GM23338 (cell line): ENCODE measurements around the gene ZBTB25. TPM values are rescaled to one million over a fixed set of nuclear protein-coding genes. Genes with fewer than 3 reads are reported as not detected.
A peak's percentile ranks its signal among the peaks of the same experiment; 100 is the strongest.

ENCODE experiments used
- ATAC-seq: fragments of 200-7000 bp; cut with Tn5 transposase; 3 replicates; pipeline ENCODE4 v1.9.1; 2020
- DNase-seq: peaks from one replicate; pipeline ENCODE4 v3.0.0-alpha.2; 2015; ENCODE audit warnings: low spot score
- H2AFZ ChIP-seq: fragments of 200-600 bp; sonication (generic); 2 replicates; pipeline ENCODE4 v1.8.0; 2016; ENCODE audit warnings: antibody characterized with exemption, mild to moderate bottlenecking, moderate library complexity
- H3F3A ChIP-seq: fragments of 200-600 bp; sonication (generic); replicated peaks from 2 replicates; pipeline ENCODE4 v1.8.0; 2017; ENCODE audit warnings: antibody characterized with exemption, mixed run types, low read depth
- H3K27ac ChIP-seq: fragments of 200-600 bp; sonication (generic); 2 replicates; pipeline ENCODE4 v1.6.1; 2016; ENCODE audit warnings: low read depth
- H3K27me3 ChIP-seq: fragments of 200-600 bp; sonication (generic); 2 replicates; pipeline ENCODE4 v1.8.0; 2016; ENCODE audit warnings: mild to moderate bottlenecking, mixed run types, moderate library complexity; ENCODE audit not compliant: insufficient read depth
- H3K36me3 ChIP-seq: fragments of 200-600 bp; sonication (generic); 2 replicates; pipeline ENCODE4 v1.8.0; 2016; ENCODE audit warnings: mild to moderate bottlenecking; ENCODE audit not compliant: insufficient read depth
- H3K4me1 ChIP-seq: fragments of 200-600 bp; sonication (generic); 2 replicates; pipeline ENCODE4 v1.8.0; 2016; ENCODE audit warnings: mild to moderate bottlenecking, moderate library complexity; ENCODE audit not compliant: insufficient read depth
- H3K4me2 ChIP-seq: fragments of 200-600 bp; sonication (generic); 2 replicates; pipeline ENCODE4 v1.7.1; 2017; ENCODE audit warnings: mixed run types
- H3K4me3 ChIP-seq: fragments of 200-600 bp; sonication (generic); 2 replicates; pipeline ENCODE4 v1.6.1; 2016; ENCODE audit warnings: mixed run types
- H3K79me2 ChIP-seq: fragments of 200-600 bp; sonication (generic); replicated peaks from 2 replicates; pipeline ENCODE4 v1.8.0; 2017; ENCODE audit warnings: mild to moderate bottlenecking; ENCODE audit not compliant: insufficient read depth
- H3K9me2 ChIP-seq: fragments of 200-600 bp; sonication (generic); 2 replicates; pipeline ENCODE4 v1.8.0; 2017; ENCODE audit not compliant: insufficient read depth
- H4K20me1 ChIP-seq: fragments of 200-600 bp; sonication (generic); replicated peaks from 2 replicates; pipeline ENCODE4 v1.8.0; 2017; ENCODE audit warnings: mild to moderate bottlenecking; ENCODE audit not compliant: insufficient read depth
- H3K27ac Mint-ChIP-seq: 2 replicates; pipeline ENCODE4 v1.8.0; 2020; ENCODE audit warnings: inconsistent platforms, mild to moderate bottlenecking, moderate library complexity, mixed read lengths
- H3K27me3 Mint-ChIP-seq: 3 replicates; pipeline ENCODE4 v1.8.0; 2022; ENCODE audit warnings: low read depth, mild to moderate bottlenecking, moderate library complexity, mixed read lengths, inconsistent platforms; ENCODE audit not compliant: insufficient read depth, poor library complexity
- H3K36me3 Mint-ChIP-seq: 3 replicates; pipeline ENCODE4 v1.8.0; 2021; ENCODE audit warnings: low read depth, mild to moderate bottlenecking, inconsistent platforms, moderate library complexity, mixed read lengths
- H3K4me1 Mint-ChIP-seq: 3 replicates; pipeline ENCODE4 v1.8.0; 2020; ENCODE audit warnings: mild to moderate bottlenecking, inconsistent platforms, mixed read lengths
- H3K4me3 Mint-ChIP-seq: 3 replicates; pipeline ENCODE4 v1.8.0; 2021; ENCODE audit warnings: moderate library complexity, mild to moderate bottlenecking, inconsistent platforms, mixed read lengths
- H3K9me3 Mint-ChIP-seq: 3 replicates; pipeline ENCODE4 v1.8.0; 2020; ENCODE audit warnings: moderate library complexity, mild to moderate bottlenecking, inconsistent platforms, mixed read lengths
- CREB1 ChIP-seq: fragments of 250-450 bp; sonication (Bioruptor Pico); IDR thresholded peaks from 2 replicates; pipeline ENCODE4 v1.5.0; 2020; ENCODE audit warnings: low read depth, mild to moderate bottlenecking, moderate library complexity
- EZH2 ChIP-seq: fragments of 200-600 bp; sonication (generic); IDR thresholded peaks from one replicate; pipeline ENCODE4 v1.8.0; 2017; ENCODE audit warnings: antibody characterized with exemption, mild to moderate bottlenecking, low read depth; ENCODE audit not compliant: unreplicated experiment
- EZH2phosphoT487 ChIP-seq: fragments of 200-600 bp; sonication (generic); IDR thresholded peaks from one replicate; pipeline ENCODE4 v1.8.1; 2018; ENCODE audit warnings: antibody characterized with exemption; ENCODE audit not compliant: unreplicated experiment
- JUNB ChIP-seq: IDR thresholded peaks from one replicate; pipeline ENCODE4 v1.6.1; 2016; ENCODE audit warnings: antibody characterized with exemption; ENCODE audit not compliant: unreplicated experiment
- NANOG ChIP-seq: IDR thresholded peaks from 2 replicates; pipeline ENCODE4 v1.6.1; 2016; ENCODE audit warnings: antibody characterized with exemption, borderline replicate concordance
- POLR2AphosphoS5 ChIP-seq: IDR thresholded peaks from 2 replicates; pipeline ENCODE4 v1.6.1; 2016; ENCODE audit warnings: antibody characterized with exemption, low read depth
- STAT1 ChIP-seq: IDR thresholded peaks from one replicate; pipeline ENCODE4 v1.6.1; 2016; ENCODE audit warnings: antibody characterized with exemption; ENCODE audit not compliant: unreplicated experiment
- ZNF114 ChIP-seq: fragments of 250-450 bp; sonication (Bioruptor Pico); IDR thresholded peaks from 2 replicates; pipeline ENCODE4 v1.5.0; 2020; ENCODE audit warnings: mild to moderate bottlenecking, moderate library complexity
- ZNF331 ChIP-seq: fragments of 250-450 bp; sonication (Bioruptor Pico); IDR thresholded peaks from 2 replicates; pipeline ENCODE4 v1.5.0; 2020; ENCODE audit warnings: low read depth, mild to moderate bottlenecking, moderate library complexity
- polyA plus RNA-seq: library from polyadenylated mRNA; unstranded; fragments of >200 nt; fragmentation: Nextera tagmentation; extraction: Ambion mirVana; gene quantifications from 2 replicates; pipeline ENCODE4 v1.2.1, GENCODE V29; 2016
- total RNA-seq: library from RNA; depleted of rRNA; stranded (reverse); fragments of >200 nt; shearing (Covaris generic); gene quantifications from 2 replicates; pipeline ENCODE4 v1.2.3, GENCODE V29; 2014
- TF ChIP-seq, protein P1 (sequence below), 2 experiments: fragments of 200-600 bp in 1 of 2; sonication (generic) in 1 of 2; conservative IDR thresholded peaks; 2 replicates each; pipeline versions ENCODE4 v1.5.1 to v1.6.1; 2016 to 2017; ENCODE audit warnings: antibody characterized with exemption in 2 of 2, low read depth in 2 of 2, mild to moderate bottlenecking in 2 of 2, moderate library complexity in 1 of 2
- TF ChIP-seq, protein P2 (sequence below): IDR thresholded peaks from one replicate; pipeline ENCODE4 v1.6.1; 2018; ENCODE audit warnings: antibody characterized with exemption; ENCODE audit not compliant: unreplicated experiment
- TF ChIP-seq, protein P3 (sequence below): IDR thresholded peaks from 2 replicates; pipeline ENCODE4 v1.6.1; 2016; ENCODE audit warnings: antibody characterized with exemption
- TF ChIP-seq, protein P4 (sequence below): fragments of 250-450 bp; sonication (Bioruptor Pico); IDR thresholded peaks from 2 replicates; pipeline ENCODE4 v1.5.0; 2020; ENCODE audit warnings: mild to moderate bottlenecking, moderate library complexity

The ZBTB25 gene
- total and polyA plus RNA-seq, 2 experiments from 2014 or later = 5.8 to 8.0 TPM

DNA sequence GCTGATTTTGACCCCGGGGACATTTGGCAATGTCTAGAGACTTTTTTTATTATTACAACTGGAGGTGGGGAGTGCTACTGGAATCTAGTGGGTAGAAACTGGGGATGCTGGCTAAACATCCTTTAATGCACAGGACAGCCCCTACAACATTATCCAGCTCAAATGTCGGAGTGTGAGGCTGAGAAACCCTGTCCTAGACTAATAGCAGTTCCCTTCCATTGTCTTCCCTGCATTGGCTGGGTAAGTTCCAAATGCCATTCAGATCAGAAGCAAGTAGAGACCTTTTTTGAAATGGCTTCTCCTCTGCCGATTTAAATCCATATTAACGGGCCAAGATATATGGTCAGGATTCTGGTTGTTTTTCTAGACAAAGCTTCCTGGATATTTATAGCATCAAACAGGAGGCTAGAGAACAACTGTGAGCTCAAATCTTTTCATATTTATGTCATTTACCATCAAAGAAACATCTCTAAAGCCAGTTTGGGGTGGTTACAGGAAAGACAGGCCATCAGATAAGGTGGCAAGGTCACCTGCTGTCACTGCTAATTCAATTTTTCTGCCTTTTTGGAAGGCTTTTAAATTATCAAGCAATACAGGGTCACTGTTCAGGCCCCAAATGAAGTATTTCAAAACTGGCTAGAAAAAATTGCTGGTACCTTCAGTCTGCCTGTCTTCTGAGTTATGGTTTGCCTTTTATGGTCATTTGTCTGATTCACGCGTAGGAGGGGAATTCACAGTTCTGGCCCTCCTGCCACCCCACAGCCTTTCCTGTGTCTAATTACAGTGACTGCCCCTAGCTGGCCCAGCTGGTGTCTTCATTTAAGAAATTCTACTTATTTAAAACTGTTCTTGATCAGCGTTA is 58.4 kb downstream of the ZBTB25 start:
- H3K27me3 Mint-ChIP-seq = peaks cover 2% of the 10 kb centered on the region
- no peak for ATAC-seq

More for the DNA sequence above, 58.4 kb downstream of the ZBTB25 start:
- Histone ChIP-seq H3K36me3 (peaks cover 77% of the 10 kb centered on the region), H3K4me2 (no peak overlapping the region), H3K27ac (peak overlapping the region; percentile 30; the same call in 1 of the 2 replicates), H3K79me2 (no peaks in the 10 kb centered on the region), H3K4me1 (no peaks in the 10 kb centered on the region), H3K9me2 (no peaks in the 10 kb centered on the region), H2AFZ (no peak overlapping the region), H3K4me3 (no peak overlapping the region), H3K27me3 (no peaks in the 10 kb centered on the region), H3F3A (peaks cover 11% of the 10 kb centered on the region; the same call in 1 of the 2 replicates), H4K20me1 (peaks cover 18% of the 10 kb centered on the region)
- Mint-ChIP-seq H3K4me3 (no peak overlapping the region), H3K27ac (peak overlapping the region; percentile 86), H3K36me3 (peaks cover 85% of the 10 kb centered on the region), H3K4me1 (no peaks in the 10 kb centered on the region), H3K9me3 (no peaks in the 10 kb centered on the region)
- TF ChIP-seq CREB1 (no peak), STAT1 (no peak), NANOG (no peak), EZH2 (no peak), ZNF114 (CRISPR knock-in tag) (no peak), ZNF331 (no peak), POLR2AphosphoS5 (no peak), JUNB (no peak), EZH2phosphoT487 (no peak)
- TF ChIP-seq, protein P1, sequence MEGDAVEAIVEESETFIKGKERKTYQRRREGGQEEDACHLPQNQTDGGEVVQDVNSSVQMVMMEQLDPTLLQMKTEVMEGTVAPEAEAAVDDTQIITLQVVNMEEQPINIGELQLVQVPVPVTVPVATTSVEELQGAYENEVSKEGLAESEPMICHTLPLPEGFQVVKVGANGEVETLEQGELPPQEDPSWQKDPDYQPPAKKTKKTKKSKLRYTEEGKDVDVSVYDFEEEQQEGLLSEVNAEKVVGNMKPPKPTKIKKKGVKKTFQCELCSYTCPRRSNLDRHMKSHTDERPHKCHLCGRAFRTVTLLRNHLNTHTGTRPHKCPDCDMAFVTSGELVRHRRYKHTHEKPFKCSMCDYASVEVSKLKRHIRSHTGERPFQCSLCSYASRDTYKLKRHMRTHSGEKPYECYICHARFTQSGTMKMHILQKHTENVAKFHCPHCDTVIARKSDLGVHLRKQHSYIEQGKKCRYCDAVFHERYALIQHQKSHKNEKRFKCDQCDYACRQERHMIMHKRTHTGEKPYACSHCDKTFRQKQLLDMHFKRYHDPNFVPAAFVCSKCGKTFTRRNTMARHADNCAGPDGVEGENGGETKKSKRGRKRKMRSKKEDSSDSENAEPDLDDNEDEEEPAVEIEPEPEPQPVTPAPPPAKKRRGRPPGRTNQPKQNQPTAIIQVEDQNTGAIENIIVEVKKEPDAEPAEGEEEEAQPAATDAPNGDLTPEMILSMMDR (conservative IDR thresholded peaks at IDR 0.05; ENCODE audit: low read depth in 2 of 2) = no peak
- TF ChIP-seq, protein P2, sequence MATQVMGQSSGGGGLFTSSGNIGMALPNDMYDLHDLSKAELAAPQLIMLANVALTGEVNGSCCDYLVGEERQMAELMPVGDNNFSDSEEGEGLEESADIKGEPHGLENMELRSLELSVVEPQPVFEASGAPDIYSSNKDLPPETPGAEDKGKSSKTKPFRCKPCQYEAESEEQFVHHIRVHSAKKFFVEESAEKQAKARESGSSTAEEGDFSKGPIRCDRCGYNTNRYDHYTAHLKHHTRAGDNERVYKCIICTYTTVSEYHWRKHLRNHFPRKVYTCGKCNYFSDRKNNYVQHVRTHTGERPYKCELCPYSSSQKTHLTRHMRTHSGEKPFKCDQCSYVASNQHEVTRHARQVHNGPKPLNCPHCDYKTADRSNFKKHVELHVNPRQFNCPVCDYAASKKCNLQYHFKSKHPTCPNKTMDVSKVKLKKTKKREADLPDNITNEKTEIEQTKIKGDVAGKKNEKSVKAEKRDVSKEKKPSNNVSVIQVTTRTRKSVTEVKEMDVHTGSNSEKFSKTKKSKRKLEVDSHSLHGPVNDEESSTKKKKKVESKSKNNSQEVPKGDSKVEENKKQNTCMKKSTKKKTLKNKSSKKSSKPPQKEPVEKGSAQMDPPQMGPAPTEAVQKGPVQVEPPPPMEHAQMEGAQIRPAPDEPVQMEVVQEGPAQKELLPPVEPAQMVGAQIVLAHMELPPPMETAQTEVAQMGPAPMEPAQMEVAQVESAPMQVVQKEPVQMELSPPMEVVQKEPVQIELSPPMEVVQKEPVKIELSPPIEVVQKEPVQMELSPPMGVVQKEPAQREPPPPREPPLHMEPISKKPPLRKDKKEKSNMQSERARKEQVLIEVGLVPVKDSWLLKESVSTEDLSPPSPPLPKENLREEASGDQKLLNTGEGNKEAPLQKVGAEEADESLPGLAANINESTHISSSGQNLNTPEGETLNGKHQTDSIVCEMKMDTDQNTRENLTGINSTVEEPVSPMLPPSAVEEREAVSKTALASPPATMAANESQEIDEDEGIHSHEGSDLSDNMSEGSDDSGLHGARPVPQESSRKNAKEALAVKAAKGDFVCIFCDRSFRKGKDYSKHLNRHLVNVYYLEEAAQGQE = no peak
- TF ChIP-seq, protein P3, sequence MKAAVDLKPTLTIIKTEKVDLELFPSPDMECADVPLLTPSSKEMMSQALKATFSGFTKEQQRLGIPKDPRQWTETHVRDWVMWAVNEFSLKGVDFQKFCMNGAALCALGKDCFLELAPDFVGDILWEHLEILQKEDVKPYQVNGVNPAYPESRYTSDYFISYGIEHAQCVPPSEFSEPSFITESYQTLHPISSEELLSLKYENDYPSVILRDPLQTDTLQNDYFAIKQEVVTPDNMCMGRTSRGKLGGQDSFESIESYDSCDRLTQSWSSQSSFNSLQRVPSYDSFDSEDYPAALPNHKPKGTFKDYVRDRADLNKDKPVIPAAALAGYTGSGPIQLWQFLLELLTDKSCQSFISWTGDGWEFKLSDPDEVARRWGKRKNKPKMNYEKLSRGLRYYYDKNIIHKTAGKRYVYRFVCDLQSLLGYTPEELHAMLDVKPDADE = no peak
- TF ChIP-seq, protein P4, sequence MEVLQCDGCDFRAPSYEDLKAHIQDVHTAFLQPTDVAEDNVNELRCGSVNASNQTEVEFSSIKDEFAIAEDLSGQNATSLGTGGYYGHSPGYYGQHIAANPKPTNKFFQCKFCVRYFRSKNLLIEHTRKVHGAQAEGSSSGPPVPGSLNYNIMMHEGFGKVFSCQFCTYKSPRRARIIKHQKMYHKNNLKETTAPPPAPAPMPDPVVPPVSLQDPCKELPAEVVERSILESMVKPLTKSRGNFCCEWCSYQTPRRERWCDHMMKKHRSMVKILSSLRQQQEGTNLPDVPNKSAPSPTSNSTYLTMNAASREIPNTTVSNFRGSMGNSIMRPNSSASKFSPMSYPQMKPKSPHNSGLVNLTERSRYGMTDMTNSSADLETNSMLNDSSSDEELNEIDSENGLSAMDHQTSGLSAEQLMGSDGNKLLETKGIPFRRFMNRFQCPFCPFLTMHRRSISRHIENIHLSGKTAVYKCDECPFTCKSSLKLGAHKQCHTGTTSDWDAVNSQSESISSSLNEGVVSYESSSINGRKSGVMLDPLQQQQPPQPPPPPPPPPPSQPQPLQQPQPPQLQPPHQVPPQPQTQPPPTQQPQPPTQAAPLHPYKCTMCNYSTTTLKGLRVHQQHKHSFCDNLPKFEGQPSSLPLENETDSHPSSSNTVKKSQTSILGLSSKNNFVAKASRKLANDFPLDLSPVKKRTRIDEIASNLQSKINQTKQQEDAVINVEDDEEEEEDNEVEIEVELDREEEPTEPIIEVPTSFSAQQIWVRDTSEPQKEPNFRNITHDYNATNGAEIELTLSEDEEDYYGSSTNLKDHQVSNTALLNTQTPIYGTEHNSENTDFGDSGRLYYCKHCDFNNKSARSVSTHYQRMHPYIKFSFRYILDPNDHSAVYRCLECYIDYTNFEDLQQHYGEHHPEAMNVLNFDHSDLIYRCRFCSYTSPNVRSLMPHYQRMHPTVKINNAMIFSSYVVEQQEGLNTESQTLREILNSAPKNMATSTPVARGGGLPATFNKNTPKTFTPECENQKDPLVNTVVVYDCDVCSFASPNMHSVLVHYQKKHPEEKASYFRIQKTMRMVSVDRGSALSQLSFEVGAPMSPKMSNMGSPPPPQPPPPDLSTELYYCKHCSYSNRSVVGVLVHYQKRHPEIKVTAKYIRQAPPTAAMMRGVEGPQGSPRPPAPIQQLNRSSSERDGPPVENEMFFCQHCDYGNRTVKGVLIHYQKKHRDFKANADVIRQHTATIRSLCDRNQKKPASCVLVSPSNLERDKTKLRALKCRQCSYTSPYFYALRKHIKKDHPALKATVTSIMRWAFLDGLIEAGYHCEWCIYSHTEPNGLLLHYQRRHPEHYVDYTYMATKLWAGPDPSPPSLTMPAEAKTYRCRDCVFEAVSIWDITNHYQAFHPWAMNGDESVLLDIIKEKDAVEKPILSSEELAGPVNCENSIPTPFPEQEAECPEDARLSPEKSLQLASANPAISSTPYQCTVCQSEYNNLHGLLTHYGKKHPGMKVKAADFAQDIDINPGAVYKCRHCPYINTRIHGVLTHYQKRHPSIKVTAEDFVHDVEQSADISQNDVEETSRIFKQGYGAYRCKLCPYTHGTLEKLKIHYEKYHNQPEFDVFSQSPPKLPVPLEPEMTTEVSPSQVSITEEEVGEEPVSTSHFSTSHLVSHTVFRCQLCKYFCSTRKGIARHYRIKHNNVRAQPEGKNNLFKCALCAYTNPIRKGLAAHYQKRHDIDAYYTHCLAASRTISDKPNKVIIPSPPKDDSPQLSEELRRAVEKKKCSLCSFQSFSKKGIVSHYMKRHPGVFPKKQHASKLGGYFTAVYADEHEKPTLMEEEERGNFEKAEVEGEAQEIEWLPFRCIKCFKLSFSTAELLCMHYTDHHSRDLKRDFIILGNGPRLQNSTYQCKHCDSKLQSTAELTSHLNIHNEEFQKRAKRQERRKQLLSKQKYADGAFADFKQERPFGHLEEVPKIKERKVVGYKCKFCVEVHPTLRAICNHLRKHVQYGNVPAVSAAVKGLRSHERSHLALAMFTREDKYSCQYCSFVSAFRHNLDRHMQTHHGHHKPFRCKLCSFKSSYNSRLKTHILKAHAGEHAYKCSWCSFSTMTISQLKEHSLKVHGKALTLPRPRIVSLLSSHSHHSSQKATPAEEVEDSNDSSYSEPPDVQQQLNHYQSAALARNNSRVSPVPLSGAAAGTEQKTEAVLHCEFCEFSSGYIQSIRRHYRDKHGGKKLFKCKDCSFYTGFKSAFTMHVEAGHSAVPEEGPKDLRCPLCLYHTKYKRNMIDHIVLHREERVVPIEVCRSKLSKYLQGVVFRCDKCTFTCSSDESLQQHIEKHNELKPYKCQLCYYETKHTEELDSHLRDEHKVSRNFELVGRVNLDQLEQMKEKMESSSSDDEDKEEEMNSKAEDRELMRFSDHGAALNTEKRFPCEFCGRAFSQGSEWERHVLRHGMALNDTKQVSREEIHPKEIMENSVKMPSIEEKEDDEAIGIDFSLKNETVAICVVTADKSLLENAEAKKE (CRISPR knock-in tag) = no peak
- no peak for DNase-seq
